Calu3 (cell line): ENCODE measurements around the gene POLR2I. TPM values are rescaled to one million over a fixed set of nuclear protein-coding genes. Genes with fewer than 3 reads are reported as not detected.
"Not testable (repeated sequence)": the region's sequence is repeated elsewhere in the genome, so short reads cannot be mapped to it uniquely, and the experiment has no call there.

ENCODE experiments used
- BruUV-seq: library from RNA; stranded (reverse); fragments of 400-500 nt; replicated peaks from 2 replicates; lab custom pipeline; 2021; lab: Mats Ljungman, UMichigan
- CTCF ChIA-PET: fragments of 300-600 bp; sonication (Branson Sonifier 250); formaldehyde crosslinking; loops from one replicate; lab custom pipeline; 2022; ENCODE audit warnings: antibody characterized with exemption; lab: Charles Lee
- DNase-seq: peaks from one replicate; pipeline ENCODE4 v3.0.0; 2022
- H3K27ac Mint-ChIP-seq: one replicate; pipeline ENCODE4 v1.8.0; 2022; ENCODE audit warnings: mixed read lengths; ENCODE audit not compliant: unreplicated experiment
- H3K27me3 Mint-ChIP-seq: one replicate; pipeline ENCODE4 v1.8.0; 2022; ENCODE audit warnings: mixed read lengths; ENCODE audit not compliant: unreplicated experiment
- H3K36me3 Mint-ChIP-seq: one replicate; pipeline ENCODE4 v1.8.0; 2022; ENCODE audit warnings: mild to moderate bottlenecking, moderate library complexity, mixed read lengths; ENCODE audit not compliant: insufficient read depth, unreplicated experiment
- H3K4me1 Mint-ChIP-seq: one replicate; pipeline ENCODE4 v1.8.0; 2022; ENCODE audit warnings: mild to moderate bottlenecking, low read depth, mixed read lengths; ENCODE audit not compliant: unreplicated experiment
- H3K4me3 Mint-ChIP-seq: one replicate; pipeline ENCODE4 v1.8.0; 2022; ENCODE audit warnings: mild to moderate bottlenecking, low read depth, moderate library complexity, mixed read lengths; ENCODE audit not compliant: unreplicated experiment
- H3K9me3 Mint-ChIP-seq: one replicate; pipeline ENCODE4 v1.8.0; 2022; ENCODE audit warnings: low read depth, mixed read lengths; ENCODE audit not compliant: unreplicated experiment
- CTCF ChIP-seq: fragments of 200-600 bp; IDR thresholded peaks from one replicate; pipeline ENCODE4 v1.8.0; 2022; ENCODE audit warnings: antibody characterized with exemption; ENCODE audit not compliant: unreplicated experiment
- intact Hi-C: fragments of 100-400 bp; cut with micrococcal nuclease; formaldehyde crosslinking; loops from one replicate; pipeline ENCODE4 v1.10.0; 2022; ENCODE audit not compliant: unreplicated experiment
- total RNA-seq: library from RNA; stranded (reverse); gene quantifications from 2 replicates; pipeline ENCODE4 v1.2.3, GENCODE V29; 2022

The POLR2I gene
- total RNA-seq, 1 experiment from 2014 or later = 92.2 TPM

GRCh38 chr19:36081385-36081784 lies 33.3 kb downstream of the POLR2I start:
- DNase-seq = no peak
- no peaks in the 10 kb centered on the region for H3K27me3 Mint-ChIP-seq
- H3K36me3 Mint-ChIP-seq = peaks cover 13% of the 10 kb centered on the region
- TF ChIP-seq CTCF = no peak
- BruUV-seq = no TSS peak
- no peak overlapping the region for H3K27ac Mint-ChIP-seq
- intact Hi-C loops = no loop called here
- no peaks in the 10 kb centered on the region for H3K9me3 Mint-ChIP-seq
- CTCF ChIA-PET = no interaction called here
- H3K4me1 Mint-ChIP-seq = no peaks in the 10 kb centered on the region
- no peak overlapping the region for H3K4me3 Mint-ChIP-seq

GRCh38 chr19:36079389-36079945 lies 35.2 kb downstream of the POLR2I start:
- no TSS peak for BruUV-seq
- Mint-ChIP-seq H3K36me3 (peaks cover 15% of the 10 kb centered on the region), H3K27ac (no peak overlapping the region), H3K9me3 (no peaks in the 10 kb centered on the region), H3K27me3 (no peaks in the 10 kb centered on the region), H3K4me3 (no peak overlapping the region), H3K4me1 (no peaks in the 10 kb centered on the region)
- CTCF ChIA-PET = interaction anchor here (0.6 kb wide), 1 partner anchor 9 kb away, joined by 3 read pairs; no protein-coding TSS in a partner anchor
- intact Hi-C loops = no loop called here
- DNase-seq = no peak
- no peak for TF ChIP-seq CTCF

GRCh38 chr19:36073121-36073876 lies 41.4 kb downstream of the POLR2I start:
- CTCF ChIA-PET = no interaction called here

GRCh38 chr19:36072081-36072480 lies 42.6 kb downstream of the POLR2I start:
- Mint-ChIP-seq H3K4me1 (peaks cover 17% of the 10 kb centered on the region), H3K4me3 (no peak overlapping the region), H3K27me3 (no peaks in the 10 kb centered on the region), H3K27ac (no peak overlapping the region), H3K9me3 (no peaks in the 10 kb centered on the region), H3K36me3 (peaks cover 53% of the 10 kb centered on the region)
- BruUV-seq = no TSS peak
- no peak for TF ChIP-seq CTCF
- no peak for DNase-seq
- CTCF ChIA-PET = no interaction called here
- intact Hi-C loops = no loop called here

More at GRCh38 chr19:36073121-36073876, 41.4 kb downstream of the POLR2I start:
- H3K9me3 Mint-ChIP-seq = no peaks in the 10 kb centered on the region
- H3K4me3 Mint-ChIP-seq = no peak overlapping the region
- peaks cover 17% of the 10 kb centered on the region for H3K4me1 Mint-ChIP-seq
- no peaks in the 10 kb centered on the region for H3K27me3 Mint-ChIP-seq
- H3K36me3 Mint-ChIP-seq = peaks cover 48% of the 10 kb centered on the region
- intact Hi-C loops = no loop called here
- TF ChIP-seq CTCF = no peak
- no TSS peak for BruUV-seq
- H3K27ac Mint-ChIP-seq = no peak overlapping the region
- DNase-seq = no peak

DNA sequence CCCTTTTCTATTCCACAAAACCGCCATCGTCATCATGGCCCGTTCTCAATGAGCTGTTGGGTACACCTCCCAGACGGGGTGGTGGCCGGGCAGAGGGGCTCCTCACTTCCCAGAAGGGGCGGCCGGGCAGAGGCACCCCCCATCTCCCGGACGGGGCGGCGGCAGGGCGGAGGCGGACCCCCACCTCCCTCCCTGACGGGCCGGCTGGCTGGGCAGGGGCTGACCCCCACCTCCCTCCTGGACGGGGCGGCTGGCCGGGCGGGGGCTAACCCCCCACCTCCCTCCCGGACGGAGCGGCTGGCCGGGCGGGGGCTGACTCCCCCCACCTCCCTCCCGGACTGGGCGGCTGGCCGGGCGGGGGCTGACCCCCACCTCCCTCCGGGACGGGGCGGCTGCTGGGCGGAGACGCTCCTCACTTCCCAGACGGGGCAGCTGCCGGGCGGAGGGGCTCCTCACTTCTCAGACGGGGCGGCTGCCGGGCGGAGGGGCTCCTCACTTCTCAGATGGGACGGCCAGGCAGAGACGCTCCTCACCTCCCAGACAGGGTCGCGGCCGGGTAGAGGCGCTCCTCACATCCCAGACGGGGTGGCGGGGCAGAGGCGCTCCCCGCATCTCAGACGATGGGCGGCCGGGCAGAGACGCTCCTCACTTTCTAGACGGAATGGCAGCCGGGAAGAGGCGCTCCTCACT lies 45.7 kb downstream of the POLR2I start:
- H3K9me3 Mint-ChIP-seq, BruUV-seq, H3K27me3 Mint-ChIP-seq, CTCF ChIA-PET, DNase-seq, H3K4me3 Mint-ChIP-seq, intact Hi-C loops, H3K27ac Mint-ChIP-seq: not testable (repeated sequence)
- Mint-ChIP-seq H3K4me1 (peaks cover 17% of the 10 kb centered on the region), H3K36me3 (peaks cover 58% of the 10 kb centered on the region)
